ENCODE data around the gene EPS8. TPM values are rescaled to one million over a fixed set of nuclear protein-coding genes. Genes with fewer than 3 reads are reported as not detected.

The EPS8 gene
- polyA plus RNA-seq, 1 donor: 34.5 TPM

GRCh38 chr12:15600223-15600935 is 188.8 kb downstream of the EPS8 start:
- DNase-seq: no peak

- DNase-seq: peak; percentile 59
These were observed 189.7 kb downstream of the EPS8 start for GRCh38 chr12:15599266-15600037.

GRCh38 chr12:15597125-15597830 is 191.9 kb downstream of the EPS8 start:
- no peak for DNase-seq

GRCh38 chr12:15596174-15596573 is 193.0 kb downstream of the EPS8 start:
- no peak for DNase-seq

- DNase-seq: no peak
These were observed 196.3 kb downstream of the EPS8 start for GRCh38 chr12:15592934-15593333.

- DNase-seq: no peak
These were observed 197.4 kb downstream of the EPS8 start for GRCh38 chr12:15591811-15592210.

GRCh38 chr12:15590180-15590826 is 198.9 kb downstream of the EPS8 start:
- DNase-seq: peak; percentile 68

- no peak for DNase-seq
These were observed 199.7 kb downstream of the EPS8 start for GRCh38 chr12:15589328-15590032.

- DNase-seq: peak; percentile 63
These were observed 204.7 kb downstream of the EPS8 start for GRCh38 chr12:15584366-15585041.

GRCh38 chr12:15583804-15584203 is 205.4 kb downstream of the EPS8 start:
- no peak for DNase-seq

- no peak for DNase-seq
These were observed 208.2 kb downstream of the EPS8 start for GRCh38 chr12:15581006-15581405.

GRCh38 chr12:15580431-15580830 is 208.8 kb downstream of the EPS8 start:
- no peak for DNase-seq

GRCh38 chr12:15575671-15576541 is 213.3 kb downstream of the EPS8 start:
- DNase-seq: no peak

GRCh38 chr12:15574353-15574752 is 214.8 kb downstream of the EPS8 start:
- no peak for DNase-seq

Other genes starting within 250 kb of the EPS8 start
- gene STRAP, start 93.0 kb upstream of the EPS8 start, polyA plus RNA-seq (ENCODE audit: insufficient read length): 107 TPM
- 32.8 TPM for gene DERA, start 121.9 kb upstream of the EPS8 start, polyA plus RNA-seq (ENCODE audit: insufficient read length)